B cell (primary cell): Measurements from ENCODE around the gene SEMA4D. TPM values are rescaled to one million over a fixed set of nuclear protein-coding genes. Genes with fewer than 3 reads are reported as not detected.
"Not testable (repeated sequence)": the region's sequence is repeated elsewhere in the genome, so short reads cannot be mapped to it uniquely, and the experiment has no call there.

Experiments
- ATAC-seq: fragments of 200-7000 bp; cut with Tn5 transposase; one replicate; pipeline ENCODE4 v1.10.0; 2021; ENCODE audit warnings: low read depth, mild to moderate bottlenecking, moderate number of reproducible peaks, moderate library complexity
- CTCF ChIA-PET: fragments of 350-600 bp; sonication (Branson Sonifier 250); formaldehyde crosslinking; loops from one replicate; lab custom pipeline; 2021; ENCODE audit warnings: antibody characterized with exemption, inconsistent platforms; lab: Charles Lee
- POLR2A ChIA-PET: fragments of 350-600 bp; sonication (Branson Sonifier 250); formaldehyde crosslinking; loops from one replicate; lab custom pipeline; 2021; ENCODE audit warnings: antibody characterized with exemption; lab: Charles Lee
- DNase-seq: peaks from one replicate; pipeline ENCODE4 v3.0.0; 2013
- H2AFZ ChIP-seq: 2 replicates; pipeline ENCODE4 v1.6.1; 2012; ENCODE audit warnings: mild to moderate bottlenecking, low read depth, low read length; ENCODE audit not compliant: insufficient read depth, poor library complexity, severe bottlenecking
- H3K27ac ChIP-seq, 2 donors: 1 replicate in 1 of 2; 2 replicates in 1 of 2; pipeline ENCODE4 v1.5.1; 2012 to 2013; ENCODE audit warnings: low read length in 2 of 2, mild to moderate bottlenecking in 2 of 2, moderate library complexity in 1 of 2
- H3K27me3 ChIP-seq, 4 experiments: fragments of 200-600 bp in 1 of 4; sonication (generic) in 1 of 4; replicated peaks in 1 of 4; 1 replicate in 2 of 4; 2 replicates in 2 of 4; pipeline versions ENCODE4 v1.6.1 to v1.7.0; 2013 to 2016; ENCODE audit warnings: low read length in 3 of 4, mild to moderate bottlenecking in 2 of 4, mixed read lengths in 1 of 4, moderate library complexity in 1 of 4; ENCODE audit not compliant: insufficient read depth in 4 of 4, control insufficient read depth in 3 of 4; ENCODE audit errors: control extremely low read depth in 1 of 4
- H3K36me3 ChIP-seq, 2 experiments: replicated peaks in 1 of 2; 1 replicate in 1 of 2; 2 replicates in 1 of 2; pipeline versions ENCODE4 v1.6.1 to v1.7.1; 2013; ENCODE audit warnings: low read length in 1 of 2; ENCODE audit not compliant: insufficient read depth in 2 of 2, control insufficient read depth in 1 of 2; ENCODE audit errors: control extremely low read depth in 1 of 2, extremely low read depth in 1 of 2
- H3K4me1 ChIP-seq, 2 donors: fragments of 200-600 bp in 1 of 2; sonication (generic) in 1 of 2; 1 replicate in 1 of 2; 2 replicates in 1 of 2; pipeline versions ENCODE4 v1.5.1 to v1.6.1; 2013 to 2017; ENCODE audit warnings: low read length in 2 of 2; ENCODE audit not compliant: control insufficient read depth in 2 of 2, insufficient read depth in 2 of 2
- H3K4me2 ChIP-seq: replicated peaks from 2 replicates; pipeline ENCODE3; 2012; ENCODE audit warnings: mild to moderate bottlenecking, low read depth, low read length; ENCODE audit not compliant: poor library complexity, severe bottlenecking
- H3K4me3 ChIP-seq, 5 experiments: fragments of 200-600 bp in 1 of 5; sonication (generic) in 1 of 5; 1 replicate in 3 of 5; 2 replicates in 2 of 5; pipeline versions ENCODE4 v1.5.1 to v1.7.0; 2011 to 2016; ENCODE audit warnings: low read length in 4 of 5, mild to moderate bottlenecking in 4 of 5, low read depth in 2 of 5, control low read depth in 1 of 5, moderate library complexity in 1 of 5; ENCODE audit not compliant: insufficient read depth in 1 of 5; ENCODE audit errors: control extremely low read depth in 1 of 5, extremely low read depth in 1 of 5
- H3K79me2 ChIP-seq: fragments of 200-600 bp; sonication (generic); one replicate; pipeline ENCODE4 v1.6.0; 2016; ENCODE audit warnings: low read length; ENCODE audit not compliant: control insufficient read depth, insufficient read depth
- H3K9ac ChIP-seq: fragments of 200-600 bp; sonication (generic); 2 replicates; pipeline ENCODE4 v1.6.1; 2017; ENCODE audit warnings: mild to moderate bottlenecking, low read length, moderate library complexity
- H3K9me3 ChIP-seq, 3 donors: one replicate each; pipeline versions ENCODE4 v1.6.1 to v1.7.1; 2013; ENCODE audit warnings: low read length in 2 of 3; ENCODE audit not compliant: control insufficient read depth in 2 of 3, insufficient read depth in 1 of 3; ENCODE audit errors: control extremely low read depth in 1 of 3
- H4K20me1 ChIP-seq: 2 replicates; pipeline ENCODE4 v1.6.0; 2012; ENCODE audit warnings: mild to moderate bottlenecking, low read length; ENCODE audit not compliant: insufficient read depth, control insufficient read depth, poor library complexity, severe bottlenecking
- H3K27ac Mint-ChIP-seq: one replicate; pipeline ENCODE4 v1.8.0; 2021; ENCODE audit warnings: mixed read lengths
- H3K27me3 Mint-ChIP-seq: one replicate; pipeline ENCODE4 v1.8.0; 2021; ENCODE audit warnings: mixed read lengths
- H3K4me1 Mint-ChIP-seq: one replicate; pipeline ENCODE4 v1.8.0; 2021; ENCODE audit warnings: mixed read lengths
- H3K4me3 Mint-ChIP-seq: one replicate; pipeline ENCODE4 v1.8.0; 2021; ENCODE audit warnings: mixed read lengths
- H3K9me3 Mint-ChIP-seq: one replicate; pipeline ENCODE4 v1.8.0; 2022; ENCODE audit warnings: mixed read lengths; ENCODE audit not compliant: insufficient read depth
- CTCF ChIP-seq: fragments of 200-600 bp; IDR thresholded peaks from one replicate; pipeline ENCODE4 v1.8.0; 2022; ENCODE audit warnings: antibody characterized with exemption, mild to moderate bottlenecking
- EZH2 ChIP-seq: IDR thresholded peaks from 2 replicates; pipeline ENCODE4 v1.6.1; 2012; ENCODE audit warnings: borderline replicate concordance, low read depth, mild to moderate bottlenecking, moderate library complexity, low read length; ENCODE audit not compliant: insufficient read depth, poor library complexity, severe bottlenecking
- WGBS: methylation state at CpG from one replicate; pipeline ENCODE4 v1.1.5; 2013; ENCODE audit warnings: missing lambda C conversion rate; ENCODE audit not compliant: insufficient coverage; 5-methylcytosine and 5-hydroxymethylcytosine counted together
- intact Hi-C: fragments of 100-400 bp; cut with micrococcal nuclease; formaldehyde crosslinking; loops from one replicate; pipeline ENCODE4 v1.10.0; 2022
- polyA plus RNA-seq: library from polyadenylated mRNA; depleted of rRNA; stranded (reverse); fragments of >200 nt; gene quantifications from 2 replicates; pipeline ENCODE4 v1.2.3, GENCODE V29; 2012
- total RNA-seq, 2 donors: library from RNA; stranded (reverse); fragments of 120-200 nt in 1 of 2; gene quantifications; 1 replicate in 1 of 2; 2 replicates in 1 of 2; pipeline versions ENCODE4 v1.2.3 to v1.2.4, GENCODE V29; 2013 to 2022

The SEMA4D gene
- total and polyA plus RNA-seq, 2 donors (not counting 1 experiment from before 2014, with no cell fraction given): 53.6 to 231 TPM

- peaks cover 20 to 92% of the 10 kb centered on the region in 2 experiments for H3K36me3 ChIP-seq
- no peak for DNase-seq
- no peaks in the 10 kb centered on the region for H3K9me3 Mint-ChIP-seq
- no peak overlapping the region for H3K4me3 ChIP-seq
- WGBS: 94% methylated on average over 5 of the region's 5 CpGs
- no peak overlapping the region for H2AFZ ChIP-seq
- H3K27me3 ChIP-seq: no peaks in the 10 kb centered on the region
- H3K4me2 ChIP-seq: no peak overlapping the region
- H3K79me2 ChIP-seq: peaks cover 9% of the 10 kb centered on the region
- no peak overlapping the region for H3K4me3 Mint-ChIP-seq
- no peaks in the 10 kb centered on the region for H3K27me3 Mint-ChIP-seq
- H3K9me3 ChIP-seq: no peaks in the 10 kb centered on the region
- H3K27ac Mint-ChIP-seq: no peak overlapping the region
- H3K9ac ChIP-seq: no peak overlapping the region
- no peaks in the 10 kb centered on the region for H3K4me1 ChIP-seq
- no peak overlapping the region for H3K27ac ChIP-seq
- H4K20me1 ChIP-seq: peaks cover 19% of the 10 kb centered on the region
- intact Hi-C loops: no loop called here
- H3K4me1 Mint-ChIP-seq: no peaks in the 10 kb centered on the region
- TF ChIP-seq CTCF: no peak
- TF ChIP-seq EZH2: no peak
- ATAC-seq: no peak
- POLR2A ChIA-PET: no interaction called here
- CTCF ChIA-PET: no interaction called here
Measured at GRCh38 chr9:89345476-89345875, 152.4 kb downstream of the SEMA4D start.

- H3K27me3 Mint-ChIP-seq, H3K9me3 ChIP-seq, intact Hi-C loops, H3K27ac Mint-ChIP-seq, H3K9ac ChIP-seq, POLR2A ChIA-PET, H3K4me1 ChIP-seq, H3K79me2 ChIP-seq, H3K9me3 Mint-ChIP-seq, DNase-seq, H3K4me3 ChIP-seq, ATAC-seq, H3K4me1 Mint-ChIP-seq, H3K4me3 Mint-ChIP-seq, H3K27ac ChIP-seq, CTCF ChIA-PET, H3K27me3 ChIP-seq, H3K4me2 ChIP-seq, H2AFZ ChIP-seq: not testable (repeated sequence)
- Histone ChIP-seq H3K36me3 (peaks cover 28 to 92% of the 10 kb centered on the region in 2 experiments), H4K20me1 (peaks cover 19% of the 10 kb centered on the region)
- 71% methylated on average over 6 of the region's 7 CpGs for WGBS
Measured at GRCh38 chr9:89343812-89344211, 154.1 kb downstream of the SEMA4D start.
